DMS 273 (cell line): ENCODE results near the gene IFNE.
"Not testable (repeated sequence)": the region's sequence is repeated elsewhere in the genome, so short reads cannot be mapped to it uniquely, and the experiment has no call there.

Experiments
- DNase-seq: peaks from one replicate; lab custom pipeline; 2025; ENCODE audit not compliant: unreplicated experiment; lab: John Stamatoyannopoulos, UW

IFNE gene

DNA sequence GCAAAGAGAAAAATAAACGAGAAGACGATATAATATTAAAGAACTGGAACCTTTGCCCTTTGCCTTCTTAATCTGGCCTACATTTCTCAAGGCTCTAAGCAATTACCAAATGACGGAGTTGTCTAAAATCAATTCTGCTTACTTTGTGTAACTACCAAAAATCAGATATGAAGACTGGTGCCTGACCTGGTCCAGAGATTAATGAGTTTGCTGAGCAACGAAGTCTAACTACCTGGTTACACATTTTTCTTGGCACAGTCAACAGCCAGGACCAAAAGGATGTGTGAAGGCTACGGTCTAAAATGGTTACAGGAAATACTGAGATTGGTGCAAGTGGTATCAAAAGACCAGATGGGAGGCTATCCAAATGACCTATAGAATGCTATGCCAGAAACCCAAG lies 17.8 kb upstream of the IFNE start:
- no peak for DNase-seq

DNA sequence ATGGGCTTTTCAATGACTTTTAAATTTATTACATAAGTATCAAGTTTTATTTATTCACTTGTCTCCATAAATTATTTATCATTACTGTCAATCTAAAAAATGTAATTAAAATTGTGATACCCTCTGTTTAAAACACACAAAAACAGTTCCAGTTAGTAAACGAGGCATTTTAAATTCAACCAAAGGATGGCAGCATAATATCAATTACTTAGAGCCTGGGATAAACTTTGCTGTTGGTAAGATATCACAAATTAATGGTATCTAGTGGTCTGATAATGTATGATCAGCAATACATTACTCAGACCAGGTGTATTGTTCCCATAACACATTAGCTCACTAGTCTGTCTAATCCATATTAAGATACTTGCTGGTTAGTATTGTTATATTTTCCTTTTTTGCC lies 9.6 kb upstream of the IFNE start:
- peak; percentile 17 for DNase-seq

DNA sequence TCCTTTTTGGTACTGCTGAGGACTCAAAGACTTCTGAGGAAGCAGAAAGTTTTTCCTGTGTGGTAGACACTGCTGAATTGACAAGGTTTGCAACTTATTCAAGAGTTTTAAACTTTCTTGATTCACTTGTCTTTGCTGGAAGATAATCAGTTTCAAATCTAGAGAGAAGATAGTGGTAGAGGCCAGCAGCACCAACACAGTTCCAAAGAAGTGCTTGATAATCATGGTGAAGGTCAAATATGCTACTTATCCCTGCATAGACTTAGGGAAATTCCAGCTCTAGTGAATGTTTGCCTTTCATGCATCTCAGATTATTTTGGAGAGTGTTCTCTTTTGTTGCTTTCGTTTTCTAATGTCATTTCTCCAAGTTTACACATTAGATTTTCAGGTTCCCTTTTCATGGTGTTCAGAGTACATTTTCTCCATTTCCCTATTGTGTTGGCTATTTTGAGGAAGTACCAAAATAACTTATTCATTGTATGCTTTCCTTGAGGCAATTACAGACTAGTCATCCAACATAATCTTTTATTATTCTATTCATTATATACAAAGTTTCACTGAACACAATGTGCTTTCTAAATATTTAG lies 550 bp downstream of the IFNE start:
- no peak for DNase-seq

DNA sequence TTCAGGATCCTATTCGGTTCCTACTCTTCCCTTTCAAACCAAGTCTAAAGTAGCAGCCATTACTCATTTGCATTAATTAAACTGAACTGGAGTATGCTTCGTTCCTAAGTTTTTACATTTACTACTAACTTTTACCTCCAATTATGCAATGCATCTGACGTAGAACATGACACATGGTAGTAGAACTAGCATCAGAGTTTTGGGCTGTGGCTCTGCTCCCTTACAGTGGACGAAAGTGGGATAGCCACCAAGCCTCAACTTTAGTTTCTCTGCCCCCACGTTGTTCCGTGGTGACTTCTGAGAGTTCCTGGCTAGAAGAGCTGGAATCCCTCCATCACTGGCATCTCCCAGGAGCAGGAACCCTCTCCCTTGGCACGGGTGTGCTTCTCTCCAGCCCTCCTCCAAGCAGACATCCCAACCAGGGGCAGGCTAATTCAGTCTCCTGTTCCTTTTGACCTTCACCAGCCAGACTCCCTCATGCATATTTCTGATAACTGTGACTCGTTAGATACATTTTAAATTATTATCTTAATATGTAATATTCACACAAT lies 2.9 kb downstream of the IFNE start:
- DNase-seq = no peak

DNA sequence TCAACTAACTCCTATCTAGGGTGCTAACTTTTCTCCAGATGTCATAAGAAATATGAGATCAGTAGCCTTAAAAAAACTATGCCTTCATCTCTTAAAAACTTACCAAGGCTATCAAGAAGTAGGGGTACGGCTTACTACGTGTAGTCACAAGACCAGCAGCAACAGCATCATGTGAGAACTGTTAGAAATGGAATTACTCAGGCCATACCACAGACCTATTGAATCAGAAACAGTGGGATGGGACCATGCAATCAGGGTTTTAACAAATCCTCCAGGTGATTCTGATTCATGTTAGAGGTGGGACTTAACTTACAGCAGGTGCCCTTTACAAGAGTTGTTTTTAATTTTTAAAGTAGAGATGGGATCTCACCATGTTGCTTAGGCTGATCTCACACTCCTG lies 4.6 kb downstream of the IFNE start:
- DNase-seq = no peak

DNA sequence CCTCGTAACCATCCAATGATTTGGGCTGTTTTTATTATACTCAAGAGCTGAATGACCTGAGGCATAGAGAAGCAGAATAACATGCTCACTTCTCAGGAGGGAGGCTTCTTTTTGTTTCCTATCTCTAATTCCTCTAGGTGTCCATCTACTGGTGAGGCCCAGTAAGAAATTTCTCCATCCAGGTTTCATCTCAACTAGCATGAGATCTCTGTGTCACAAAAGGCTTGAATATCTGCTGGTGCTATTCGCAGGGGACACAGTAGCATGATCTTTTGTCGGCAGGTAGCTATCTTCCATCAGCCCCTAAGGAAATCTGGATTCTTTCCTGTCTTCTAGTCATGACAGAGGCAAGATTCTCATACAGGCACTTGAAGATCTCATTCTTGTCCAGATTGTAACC lies 8.9 kb downstream of the IFNE start:
- no peak for DNase-seq

DNA sequence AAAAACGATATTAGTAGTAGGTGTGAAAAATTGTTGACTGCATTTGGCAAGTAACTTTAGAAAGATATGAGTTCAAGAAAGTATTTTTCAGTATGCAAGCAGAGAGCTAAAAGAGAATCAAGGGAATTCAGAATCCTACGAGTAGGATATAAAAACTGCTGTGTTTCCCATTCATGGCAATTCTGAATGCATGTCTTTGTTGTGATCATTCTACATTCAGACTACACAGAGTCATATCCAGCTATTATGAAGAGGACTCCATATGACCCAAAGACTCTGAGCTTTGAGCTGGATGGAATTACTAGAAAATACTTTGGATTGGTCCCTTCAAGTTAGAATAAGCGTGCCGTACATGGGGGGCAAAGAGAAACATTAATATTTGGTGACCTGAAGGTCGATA lies 12.0 kb downstream of the IFNE start:
- no peak for DNase-seq

DNA sequence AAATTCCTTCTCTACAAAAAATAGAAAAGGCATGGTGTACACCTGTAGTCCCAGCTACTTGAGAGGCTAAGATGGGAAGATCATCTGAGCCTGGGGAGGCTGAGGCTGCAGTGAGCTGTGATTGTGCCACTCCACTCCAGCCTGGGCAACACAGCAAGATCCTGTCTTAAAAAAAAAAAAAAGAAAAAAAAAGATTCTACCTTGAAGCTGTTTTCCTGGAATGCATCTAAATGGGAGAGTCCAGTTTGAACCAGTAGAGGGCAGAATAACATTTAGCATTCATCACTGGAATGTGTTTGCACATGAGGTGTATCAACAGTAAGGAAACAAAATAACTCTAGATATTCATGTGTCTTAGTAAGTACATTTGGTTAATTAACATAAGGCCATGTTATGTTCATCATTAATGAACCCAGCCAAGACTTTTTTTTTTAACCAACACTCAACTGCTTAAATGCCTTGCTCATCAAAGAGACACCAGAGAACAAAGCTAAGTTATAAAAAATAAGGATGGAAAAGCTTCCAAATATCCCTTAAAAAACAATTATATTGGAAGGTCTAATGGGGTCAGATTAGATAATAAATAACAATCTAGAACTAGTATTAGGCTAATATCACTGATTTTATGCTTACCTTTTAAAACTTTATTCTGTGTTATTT lies 16.1 kb downstream of the IFNE start:
- peak; percentile 67 for DNase-seq

DNA sequence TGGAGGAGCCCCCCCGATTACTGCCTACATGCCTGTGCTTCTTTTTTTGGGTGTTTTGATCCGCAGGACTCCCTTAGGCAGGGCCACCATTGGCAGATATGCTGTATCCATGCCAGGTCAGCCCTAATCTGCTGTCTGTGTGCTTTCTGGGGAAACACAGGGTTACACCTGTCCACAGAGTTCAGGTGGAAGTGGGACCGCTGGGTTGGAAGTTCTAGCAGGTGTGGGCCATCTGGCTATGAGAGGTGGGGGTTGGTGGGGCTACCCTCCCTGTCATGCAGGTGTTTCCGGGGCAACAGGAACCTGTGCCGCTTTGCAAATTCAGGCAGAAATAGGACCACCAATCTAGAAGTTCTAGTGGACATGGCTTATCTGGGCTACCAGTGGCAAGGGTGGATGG lies 17.0 kb downstream of the IFNE start:
- no peak for DNase-seq

DNA sequence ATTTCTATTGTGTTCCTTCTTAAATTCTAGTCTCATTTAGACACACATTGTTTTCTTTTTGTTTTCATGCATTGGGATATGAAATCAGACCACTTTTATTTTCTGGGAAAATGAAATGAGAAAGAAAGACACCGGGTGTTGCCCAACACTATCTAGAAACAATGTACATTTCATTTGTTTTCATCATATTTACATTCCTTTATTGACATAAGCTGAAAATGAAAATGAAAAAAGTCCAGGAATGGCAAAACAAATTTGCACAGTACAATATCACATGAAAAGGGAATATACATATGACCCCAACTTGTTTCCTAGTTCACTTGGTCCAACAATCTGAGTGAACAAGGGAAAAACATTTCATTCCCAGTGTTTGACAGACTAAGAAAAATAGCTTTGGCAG lies 20.7 kb downstream of the IFNE start:
- DNase-seq = no peak

DNA sequence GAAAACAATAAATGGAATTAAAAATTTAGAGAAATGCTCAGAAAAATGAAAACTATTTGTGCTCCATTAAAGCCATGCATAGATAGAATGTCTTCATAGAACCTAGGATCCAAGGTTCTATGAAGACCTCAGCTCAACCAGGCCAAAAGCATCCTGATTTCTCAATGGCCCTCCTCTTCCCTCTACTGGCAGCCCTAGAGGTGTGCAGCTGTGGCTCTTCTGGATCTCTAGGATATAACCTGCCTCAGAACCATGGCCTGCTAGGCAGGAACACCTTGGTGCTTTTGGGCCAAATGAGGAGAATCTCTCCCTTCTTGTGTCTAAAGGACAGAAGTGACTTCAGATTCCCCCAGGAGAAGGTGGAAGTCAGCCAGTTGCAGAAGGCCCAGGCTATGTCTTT lies 26.8 kb downstream of the IFNE start:
- DNase-seq = peak; percentile 58

DNA sequence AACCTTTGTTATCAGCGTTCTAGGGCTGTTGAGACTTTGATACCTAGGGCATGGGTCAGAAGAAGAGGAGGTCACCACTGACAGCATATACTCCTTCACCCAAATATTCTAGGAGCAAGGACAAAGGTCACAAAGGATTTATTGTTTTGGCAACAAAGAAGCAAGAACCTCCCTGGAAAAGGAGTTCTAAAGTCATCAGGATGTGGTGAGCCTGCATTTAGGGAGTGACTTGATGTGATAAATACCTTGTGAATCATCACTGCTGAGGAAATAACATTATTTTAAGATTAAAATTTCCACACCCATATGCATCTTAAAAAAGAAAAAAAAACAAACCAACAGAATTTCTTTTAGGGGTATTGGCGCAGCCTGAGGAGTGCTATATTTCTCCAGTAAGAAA lies 28.0 kb downstream of the IFNE start:
- no peak for DNase-seq

DNA sequence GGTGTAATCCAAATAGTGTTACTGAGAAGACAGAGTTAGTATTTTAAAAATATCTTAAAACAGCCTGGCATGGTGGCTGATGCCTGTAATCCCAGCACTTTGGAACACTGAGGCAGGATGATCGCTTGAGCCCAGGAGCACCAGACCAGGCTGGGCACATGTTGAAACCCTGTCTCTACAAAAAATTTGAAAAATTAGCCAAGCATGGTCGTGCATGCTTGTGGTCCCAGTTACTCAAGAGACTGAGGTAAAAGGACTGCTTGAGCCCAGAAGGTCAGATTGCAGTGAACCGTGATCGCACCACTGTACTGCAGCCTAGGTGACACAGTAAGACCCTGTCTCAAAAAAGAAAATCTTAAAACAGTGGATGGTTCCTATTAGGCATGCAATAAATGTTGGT lies 29.4 kb downstream of the IFNE start:
- no peak for DNase-seq

DNA sequence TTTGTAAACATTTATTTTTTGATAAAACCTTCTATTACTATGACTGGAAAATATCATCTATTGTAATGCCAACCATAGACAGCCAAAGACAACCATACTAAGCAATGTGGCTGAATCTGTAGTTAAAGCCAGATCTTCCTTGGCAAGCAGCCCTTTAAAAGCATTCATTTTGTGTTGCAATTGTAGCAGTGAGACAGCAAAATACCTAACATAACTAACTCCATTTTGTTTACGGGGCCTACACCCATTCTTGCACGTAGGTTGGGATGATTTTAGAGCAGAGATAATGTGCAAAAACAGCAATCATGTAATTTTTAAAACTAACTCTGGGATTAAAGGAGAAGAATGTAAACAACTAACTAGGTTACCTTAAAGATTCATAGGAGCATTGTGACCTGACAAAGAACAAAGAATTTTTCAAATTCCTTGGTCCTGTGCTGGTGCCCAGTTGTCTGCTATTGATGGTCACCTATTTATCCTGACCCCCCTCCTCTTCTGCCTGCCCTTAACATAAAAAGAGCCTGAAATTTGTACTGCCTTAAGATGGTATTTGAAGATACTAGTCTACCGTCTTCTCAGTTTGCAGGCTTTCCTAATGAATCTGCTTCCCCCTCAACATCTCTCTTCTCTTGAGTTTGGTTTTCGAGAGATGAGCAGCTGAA lies 31.2 kb downstream of the IFNE start:
- no peak for DNase-seq

DNA sequence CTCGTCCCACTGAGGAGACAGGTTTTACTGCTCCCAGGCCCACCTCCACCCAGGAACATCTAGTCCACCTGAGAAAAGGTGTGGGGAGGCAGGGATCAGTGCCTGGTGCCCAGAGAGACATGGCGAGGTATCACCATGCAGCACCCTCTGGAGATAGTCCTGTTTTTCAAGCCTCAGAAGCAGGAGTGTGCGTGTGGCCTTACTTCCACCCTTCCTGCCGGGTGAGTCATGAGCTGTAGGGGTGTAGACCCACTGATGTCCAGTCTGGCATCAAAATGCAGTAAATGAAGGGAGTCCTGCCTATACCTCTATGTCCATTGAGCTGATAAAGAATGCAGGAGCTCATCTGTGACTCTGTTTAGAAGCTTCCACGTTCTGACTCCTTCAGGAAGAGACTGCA lies 32.8 kb downstream of the IFNE start:
- not testable (repeated sequence) for DNase-seq

DNA sequence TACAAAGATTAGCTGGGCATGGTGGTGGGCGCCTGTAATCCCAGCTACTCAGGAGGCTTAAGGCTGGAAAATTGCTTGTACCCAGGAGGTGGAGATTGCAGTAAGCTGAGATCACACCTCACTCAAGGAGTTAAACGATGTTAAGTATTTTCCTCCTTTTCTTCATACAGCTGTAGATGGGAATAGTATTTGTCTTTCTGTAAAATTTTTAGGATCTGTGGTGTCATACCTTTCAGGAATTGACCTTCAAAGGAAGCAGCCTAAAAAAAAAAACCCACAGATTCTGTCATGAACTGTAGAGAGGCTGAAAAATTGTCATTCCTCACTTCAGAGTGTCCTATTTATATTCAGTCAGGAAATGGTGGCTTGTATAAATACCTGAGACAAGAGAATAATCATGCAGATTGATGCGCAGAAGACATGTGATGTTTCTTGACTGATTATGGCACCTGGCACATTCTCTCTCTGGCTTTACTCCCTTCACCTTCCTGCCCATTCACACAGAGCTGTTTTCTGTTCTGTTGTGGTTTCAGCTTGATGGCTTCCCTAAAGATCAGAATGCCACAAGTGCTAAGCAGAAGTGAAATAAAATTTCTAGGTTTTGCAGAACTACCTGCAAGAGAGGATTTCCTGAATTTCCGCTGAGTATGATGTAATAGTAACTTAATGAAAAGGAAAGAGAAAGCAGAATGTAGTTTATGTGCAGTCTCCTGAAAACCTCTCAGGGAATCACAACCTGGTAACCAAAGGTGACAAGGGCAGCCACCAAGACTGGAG lies 38.1 kb downstream of the IFNE start:
- no peak for DNase-seq

DNA sequence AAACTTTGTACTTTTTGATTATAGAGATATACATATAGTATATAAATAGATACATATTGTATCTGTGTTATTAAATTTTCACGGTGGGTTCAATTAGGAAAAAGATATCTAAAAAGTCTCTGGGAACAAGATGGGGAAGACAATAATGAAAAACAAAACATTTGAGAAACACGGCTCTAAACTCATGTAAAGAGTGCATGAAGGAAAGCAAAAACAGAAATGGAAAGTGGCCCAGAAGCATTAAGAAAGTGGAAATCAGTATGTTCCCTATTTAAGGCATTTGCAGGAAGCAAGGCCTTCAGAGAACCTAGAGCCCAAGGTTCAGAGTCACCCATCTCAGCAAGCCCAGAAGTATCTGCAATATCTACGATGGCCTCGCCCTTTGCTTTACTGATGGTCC lies 42.0 kb downstream of the IFNE start, which contains the start of gene IFNA1:
Gene IFNA1 (plus strand): TSS at position 301 of the 400 bp plus-strand sequence. CDS start 69 bp downstream, at position 370.
- no peak for DNase-seq

DNA sequence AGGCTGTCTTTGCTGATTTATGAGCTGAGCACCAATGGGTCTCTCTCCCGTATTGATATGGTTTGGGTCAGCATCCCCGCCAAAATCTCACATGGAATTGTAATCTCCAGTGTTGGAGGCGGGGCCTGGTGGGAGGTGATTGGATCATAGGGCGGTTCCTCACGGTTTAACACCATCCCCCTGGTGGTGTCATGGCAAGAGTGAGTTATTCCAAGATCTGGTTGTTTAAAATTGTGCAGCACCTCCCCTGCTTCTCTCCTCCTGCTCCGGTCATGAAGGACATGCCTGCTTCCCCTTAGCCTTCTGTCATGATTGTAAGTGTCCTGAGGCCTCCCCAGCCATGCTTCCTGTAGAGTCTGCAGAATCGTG lies 47.1 kb downstream of the IFNE start:
- DNase-seq = not testable (repeated sequence)

DNA sequence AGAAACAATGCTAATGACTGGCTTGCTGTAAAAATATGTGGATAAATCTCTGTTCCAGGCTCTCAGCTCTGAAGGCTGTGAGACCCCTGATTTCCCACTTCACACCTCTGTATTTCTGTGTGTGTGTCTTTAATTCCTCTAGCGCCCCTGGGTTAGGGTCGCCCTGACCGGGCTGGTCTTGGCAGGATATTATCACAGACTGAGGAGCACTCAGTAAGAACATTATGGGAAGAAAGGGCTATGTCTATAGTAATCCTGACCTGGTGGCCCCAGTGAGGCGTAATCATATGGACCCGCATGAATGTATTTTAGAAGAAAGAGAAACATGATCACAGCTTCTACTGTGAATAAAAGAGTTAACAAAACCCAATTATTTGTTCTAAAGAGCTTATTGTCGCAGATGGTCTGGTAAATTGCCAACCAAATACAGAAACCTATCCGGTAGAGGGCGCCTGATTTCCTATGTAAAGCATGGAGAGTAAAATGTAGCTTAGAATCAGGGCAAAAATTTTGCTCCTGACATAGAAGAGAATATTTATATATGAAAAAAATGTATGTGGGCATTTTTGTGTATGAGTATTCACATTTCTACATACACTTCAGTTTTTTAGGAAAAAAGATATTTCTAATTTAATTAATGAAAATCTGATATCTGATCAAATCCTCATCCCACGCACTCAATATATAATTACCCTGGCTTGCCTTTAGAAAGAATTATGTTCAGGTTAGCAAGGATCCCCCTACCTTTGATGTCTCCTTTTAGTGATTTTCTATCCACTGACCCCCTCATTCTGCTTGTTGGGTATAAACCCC lies 47.7 kb downstream of the IFNE start:
- peak; percentile 89 for DNase-seq

DNA sequence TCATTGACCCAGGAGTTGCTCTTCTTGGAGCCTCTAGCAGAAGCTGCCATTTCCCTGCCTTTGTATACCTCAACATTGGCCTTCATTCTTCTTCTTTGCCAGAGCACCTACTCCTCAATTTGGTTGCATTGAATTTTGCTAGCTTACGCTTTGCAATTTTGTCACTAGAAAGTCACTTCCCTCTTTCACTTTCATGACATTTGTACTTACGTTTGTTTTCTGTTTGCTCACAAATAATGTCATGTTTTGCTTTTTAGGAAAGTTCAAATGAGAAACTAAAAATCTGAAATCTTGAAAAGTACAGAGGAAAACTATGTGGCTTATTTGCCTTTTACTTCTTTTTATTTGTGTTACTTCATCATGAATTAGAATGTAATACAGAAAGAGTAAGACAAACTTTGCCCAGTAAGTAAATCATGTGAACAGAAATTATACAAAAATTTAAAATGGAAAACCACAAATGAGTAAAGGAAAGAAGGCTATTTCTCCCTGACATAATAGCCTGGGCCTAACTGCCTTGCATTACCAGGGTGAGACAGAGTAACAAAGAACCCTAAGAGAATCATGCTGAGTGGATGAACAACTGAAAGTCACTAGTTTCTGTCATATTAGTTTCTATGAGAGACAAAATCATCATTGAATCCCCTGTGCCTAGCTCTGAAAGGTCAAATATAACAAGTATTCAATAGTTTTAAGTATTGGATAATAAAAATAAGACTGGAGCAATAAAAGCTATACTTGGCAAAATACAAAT lies 49.3 kb downstream of the IFNE start:
- DNase-seq = no peak
